GM12873 (cell line): ENCODE results near the gene ARFGEF3.

Source experiments
- TF ChIP-seq, protein P1 (sequence below): IDR thresholded peaks from 2 replicates; pipeline ENCODE4 v1.5.1; 2012; ENCODE audit warnings: low read depth, mild to moderate bottlenecking, moderate library complexity, low read length, control low read depth; ENCODE audit not compliant: insufficient read depth; ENCODE audit errors: missing control alignments

Gene ARFGEF3

DNA sequence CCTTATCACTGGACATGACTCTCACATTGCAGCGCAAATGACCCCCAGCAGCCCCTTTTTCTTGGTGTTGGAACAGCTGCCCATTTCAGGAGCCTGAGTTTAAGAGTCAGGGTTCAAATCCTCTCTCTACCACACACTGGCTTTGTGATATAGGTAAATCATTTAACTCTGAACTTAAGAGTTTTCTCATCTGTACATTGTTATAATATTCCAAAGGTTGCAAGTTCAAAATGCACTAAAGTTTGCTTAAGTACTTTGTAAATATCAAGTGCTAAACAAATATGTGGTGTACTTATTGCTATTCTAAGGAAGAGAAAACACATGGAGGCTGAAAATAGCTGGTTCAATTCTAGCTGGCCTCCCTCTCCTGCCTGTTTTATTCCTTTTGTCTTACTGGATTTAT, 95.9 kb downstream of the ARFGEF3 start:
- TF ChIP-seq, protein P1, sequence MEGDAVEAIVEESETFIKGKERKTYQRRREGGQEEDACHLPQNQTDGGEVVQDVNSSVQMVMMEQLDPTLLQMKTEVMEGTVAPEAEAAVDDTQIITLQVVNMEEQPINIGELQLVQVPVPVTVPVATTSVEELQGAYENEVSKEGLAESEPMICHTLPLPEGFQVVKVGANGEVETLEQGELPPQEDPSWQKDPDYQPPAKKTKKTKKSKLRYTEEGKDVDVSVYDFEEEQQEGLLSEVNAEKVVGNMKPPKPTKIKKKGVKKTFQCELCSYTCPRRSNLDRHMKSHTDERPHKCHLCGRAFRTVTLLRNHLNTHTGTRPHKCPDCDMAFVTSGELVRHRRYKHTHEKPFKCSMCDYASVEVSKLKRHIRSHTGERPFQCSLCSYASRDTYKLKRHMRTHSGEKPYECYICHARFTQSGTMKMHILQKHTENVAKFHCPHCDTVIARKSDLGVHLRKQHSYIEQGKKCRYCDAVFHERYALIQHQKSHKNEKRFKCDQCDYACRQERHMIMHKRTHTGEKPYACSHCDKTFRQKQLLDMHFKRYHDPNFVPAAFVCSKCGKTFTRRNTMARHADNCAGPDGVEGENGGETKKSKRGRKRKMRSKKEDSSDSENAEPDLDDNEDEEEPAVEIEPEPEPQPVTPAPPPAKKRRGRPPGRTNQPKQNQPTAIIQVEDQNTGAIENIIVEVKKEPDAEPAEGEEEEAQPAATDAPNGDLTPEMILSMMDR, result no peak

DNA sequence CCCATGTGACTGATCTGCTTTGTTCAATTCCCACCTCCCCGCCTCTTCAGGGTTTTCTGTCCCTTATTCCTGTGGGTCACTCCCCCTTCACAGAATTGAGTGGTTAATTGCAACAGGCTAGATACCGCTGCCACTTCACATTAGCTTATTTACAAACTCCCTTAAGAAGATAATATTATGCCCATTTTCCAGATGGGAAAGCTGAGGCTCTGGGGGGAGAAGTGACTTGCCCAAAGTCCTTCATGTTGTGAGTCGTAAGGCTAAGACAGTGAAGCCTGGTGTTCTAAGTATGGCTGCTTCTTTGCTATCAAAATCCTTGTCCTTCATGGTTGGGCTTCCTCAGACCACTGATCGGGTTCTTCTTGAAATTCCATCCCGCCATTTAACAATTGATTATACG, 96.5 kb downstream of the ARFGEF3 start:
- TF ChIP-seq, protein P1, result no peak

DNA sequence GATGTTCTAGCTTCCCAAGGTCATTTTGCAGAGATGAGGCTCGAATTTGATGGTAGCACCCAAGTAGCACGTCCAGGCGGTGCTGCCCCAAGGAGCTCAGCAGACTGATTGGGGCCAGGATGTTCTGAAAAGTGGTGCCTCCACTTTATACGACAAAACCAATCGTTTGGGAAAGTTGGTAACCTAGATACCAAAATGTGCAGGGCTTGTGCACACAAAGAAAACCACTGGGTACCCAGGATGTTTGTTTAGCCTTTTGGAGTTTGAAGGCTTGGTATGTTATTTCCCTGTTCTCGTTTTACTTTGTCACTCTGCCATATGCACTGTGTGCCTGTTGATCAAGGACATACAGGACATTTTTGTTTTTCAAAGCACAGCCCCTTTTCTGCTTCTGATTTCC, 97.3 kb downstream of the ARFGEF3 start:
- TF ChIP-seq, protein P1, result no peak

DNA sequence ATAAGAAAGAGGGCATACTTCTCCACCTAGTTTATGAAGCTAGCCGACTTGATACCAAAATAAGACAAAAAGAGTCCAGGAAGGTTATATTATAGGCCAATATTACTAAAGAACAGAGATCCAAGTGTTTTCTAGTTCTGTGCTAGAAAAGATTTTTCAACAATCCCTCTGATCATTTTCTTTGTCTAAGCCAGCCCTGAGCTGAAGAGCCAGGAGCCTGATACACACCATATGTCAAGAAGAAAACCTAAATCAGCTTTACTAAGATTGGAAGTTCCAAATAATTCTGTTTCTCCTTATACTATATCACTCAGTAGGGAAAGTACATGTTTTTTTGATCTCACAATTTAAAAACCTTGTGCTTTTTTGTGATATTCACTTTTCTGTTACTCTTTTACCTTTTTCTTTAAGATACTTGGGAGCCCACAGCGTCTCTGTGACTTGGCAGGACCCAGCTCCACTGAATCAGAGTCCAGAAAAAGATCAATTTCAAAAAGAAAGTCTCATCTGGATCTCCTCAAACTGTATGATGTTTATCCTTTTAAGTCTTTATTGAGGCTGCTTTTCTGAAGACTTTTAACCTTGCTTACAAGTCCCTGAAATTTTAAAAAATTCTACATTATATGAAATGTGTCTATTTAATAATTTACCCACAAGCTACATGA, 99.5 kb downstream of the ARFGEF3 start:
- TF ChIP-seq, protein P1, result no peak

DNA sequence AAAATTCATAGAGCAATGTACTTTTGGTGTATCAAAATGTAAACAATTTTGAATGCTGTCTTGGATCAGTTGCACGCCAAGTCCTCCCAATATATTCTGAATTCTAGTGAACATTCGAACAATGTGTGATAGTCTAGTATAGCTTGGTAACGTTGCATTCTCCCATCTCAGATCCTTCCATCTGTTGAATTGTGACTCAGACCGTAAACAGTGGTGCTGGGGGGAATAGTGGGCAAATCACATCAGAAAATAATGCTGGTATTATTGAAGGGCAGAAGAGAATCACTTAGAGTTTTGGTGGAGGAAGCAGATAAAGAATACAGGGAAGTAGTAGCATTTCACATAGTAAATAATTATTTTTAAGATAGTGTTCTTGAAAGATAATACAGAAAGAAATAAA, 102.2 kb downstream of the ARFGEF3 start:
- TF ChIP-seq, protein P1, result no peak

DNA sequence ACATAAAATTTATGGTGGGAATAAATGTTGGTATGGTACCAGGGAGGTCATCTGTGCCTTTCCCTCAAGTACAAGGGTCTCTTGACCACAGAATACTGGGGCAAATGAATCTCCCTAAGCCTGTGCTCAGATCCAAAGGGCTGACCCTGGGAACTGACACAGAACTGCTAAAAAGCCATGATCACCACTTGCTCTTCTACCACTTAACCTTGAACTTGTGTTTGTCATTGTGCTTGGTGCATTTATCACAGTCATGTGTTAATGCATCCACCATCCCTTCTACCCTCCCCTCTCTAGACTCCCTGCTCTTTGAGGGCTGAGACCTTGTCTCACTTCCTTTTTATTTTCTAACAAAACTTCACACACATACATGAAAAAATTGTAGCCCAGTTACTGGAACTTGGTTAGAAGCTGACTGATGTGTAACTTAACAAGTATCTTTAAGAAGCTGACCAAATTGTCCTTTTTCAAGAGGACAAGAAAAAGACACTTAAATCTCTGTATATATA, 102.7 kb downstream of the ARFGEF3 start:
- TF ChIP-seq, protein P1, result no peak

DNA sequence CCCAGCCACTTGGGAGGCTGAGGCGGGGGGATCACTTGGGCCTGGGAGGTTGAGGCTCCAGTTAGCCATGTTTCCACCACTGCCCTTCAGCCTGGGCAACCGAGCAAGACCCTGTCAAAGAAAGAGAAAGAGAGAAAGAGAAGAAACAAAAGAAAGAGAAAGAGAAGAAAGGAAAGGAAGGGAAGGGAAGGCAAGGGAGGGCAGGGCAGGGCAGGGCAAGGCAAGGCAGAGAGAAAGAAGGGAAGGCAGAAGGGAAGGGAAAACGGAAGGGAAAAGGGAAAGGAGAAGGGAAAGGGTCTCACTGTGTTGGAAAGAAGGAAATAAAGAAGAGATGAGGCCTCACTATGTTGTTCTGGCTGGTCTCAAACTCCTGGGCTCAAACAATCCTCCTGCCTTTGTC, 104.4 kb downstream of the ARFGEF3 start:
- TF ChIP-seq, protein P1, result no peak
